Muscle of leg (tissue), 11 donors: ENCODE data around the gene NPSR1. TPM values are rescaled to one million over a fixed set of nuclear protein-coding genes. Genes with fewer than 3 reads are reported as not detected.

Source experiments
- DNase-seq: peaks from one replicate; pipeline ENCODE4 v3.0.0; 2013
- H3K27ac ChIP-seq: one replicate; pipeline ENCODE4 v1.5.1; 2013; ENCODE audit warnings: mild to moderate bottlenecking, low read length, control low read depth
- H3K27me3 ChIP-seq: one replicate; pipeline ENCODE4 v1.6.1; 2013; ENCODE audit warnings: low read length; ENCODE audit not compliant: control insufficient read depth, insufficient read depth
- H3K36me3 ChIP-seq: one replicate; pipeline ENCODE4 v1.6.1; 2013; ENCODE audit warnings: low read length; ENCODE audit not compliant: control insufficient read depth, insufficient read depth
- H3K4me1 ChIP-seq: one replicate; pipeline ENCODE4 v1.6.1; 2013; ENCODE audit warnings: low read length; ENCODE audit not compliant: control insufficient read depth, insufficient read depth
- H3K4me3 ChIP-seq: one replicate; pipeline ENCODE4 v1.5.1; 2013; ENCODE audit warnings: low read length, control low read depth
- H3K9me3 ChIP-seq: replicated peaks from 2 replicates; pipeline ENCODE4 v1.6.1; 2013; ENCODE audit warnings: low read depth, low read length; ENCODE audit not compliant: control insufficient read depth
- WGBS: methylation state at CpG from one replicate; pipeline ENCODE4 v1.1.5; 2013; ENCODE audit warnings: missing lambda C conversion rate; ENCODE audit not compliant: insufficient coverage; 5-methylcytosine and 5-hydroxymethylcytosine counted together
- polyA plus RNA-seq, 8 donors: library from polyadenylated mRNA; unstranded; fragments of 120-200 nt; gene quantifications; one replicate each; pipeline versions ENCODE4 v1.2.1 to v1.2.3, GENCODE V29; 2013; ENCODE audit warnings: inconsistent platforms in 1 of 8, low replicate concordance in 1 of 8; ENCODE audit not compliant: insufficient read length in 8 of 8, insufficient read depth in 1 of 8
- total RNA-seq: library from RNA; stranded (reverse); fragments of 120-200 nt; gene quantifications from one replicate; pipeline ENCODE4 v1.2.4, GENCODE V29; 2013

NPSR1 gene
- total and polyA plus RNA-seq, 9 donors = 0.10 to 3.0 (median 1.8) TPM

GRCh38 chr7:34841326-34841725 lies 183.3 kb downstream of the NPSR1 start:
- Histone ChIP-seq H3K27me3 (no peaks in the 10 kb centered on the region), H3K9me3 (no peaks in the 10 kb centered on the region), H3K27ac (no peak overlapping the region), H3K4me1 (no peaks in the 10 kb centered on the region), H3K36me3 (no peaks in the 10 kb centered on the region), H3K4me3 (no peak overlapping the region)
- no peak for DNase-seq
- WGBS = 61% methylated on average over 3 of the region's 4 CpGs

- Histone ChIP-seq H3K9me3 (no peaks in the 10 kb centered on the region), H3K27me3 (no peaks in the 10 kb centered on the region), H3K4me1 (no peaks in the 10 kb centered on the region), H3K4me3 (no peak overlapping the region), H3K27ac (no peak overlapping the region), H3K36me3 (no peaks in the 10 kb centered on the region)
- WGBS = 90% methylated on average over 4 of the region's 6 CpGs
- no peak for DNase-seq
Measured at GRCh38 chr7:34842782-34843181, 184.8 kb downstream of the NPSR1 start.

- no peak overlapping the region for H3K27ac ChIP-seq
- no peaks in the 10 kb centered on the region for H3K36me3 ChIP-seq
- no CpG with 5 or more reads among the region's 1 CpG for WGBS
- peak; percentile 22 for DNase-seq
- no peaks in the 10 kb centered on the region for H3K9me3 ChIP-seq
- H3K4me1 ChIP-seq = no peaks in the 10 kb centered on the region
- H3K4me3 ChIP-seq = no peak overlapping the region
- no peaks in the 10 kb centered on the region for H3K27me3 ChIP-seq
Measured at GRCh38 chr7:34844406-34844805, 186.4 kb downstream of the NPSR1 start.

DNA sequence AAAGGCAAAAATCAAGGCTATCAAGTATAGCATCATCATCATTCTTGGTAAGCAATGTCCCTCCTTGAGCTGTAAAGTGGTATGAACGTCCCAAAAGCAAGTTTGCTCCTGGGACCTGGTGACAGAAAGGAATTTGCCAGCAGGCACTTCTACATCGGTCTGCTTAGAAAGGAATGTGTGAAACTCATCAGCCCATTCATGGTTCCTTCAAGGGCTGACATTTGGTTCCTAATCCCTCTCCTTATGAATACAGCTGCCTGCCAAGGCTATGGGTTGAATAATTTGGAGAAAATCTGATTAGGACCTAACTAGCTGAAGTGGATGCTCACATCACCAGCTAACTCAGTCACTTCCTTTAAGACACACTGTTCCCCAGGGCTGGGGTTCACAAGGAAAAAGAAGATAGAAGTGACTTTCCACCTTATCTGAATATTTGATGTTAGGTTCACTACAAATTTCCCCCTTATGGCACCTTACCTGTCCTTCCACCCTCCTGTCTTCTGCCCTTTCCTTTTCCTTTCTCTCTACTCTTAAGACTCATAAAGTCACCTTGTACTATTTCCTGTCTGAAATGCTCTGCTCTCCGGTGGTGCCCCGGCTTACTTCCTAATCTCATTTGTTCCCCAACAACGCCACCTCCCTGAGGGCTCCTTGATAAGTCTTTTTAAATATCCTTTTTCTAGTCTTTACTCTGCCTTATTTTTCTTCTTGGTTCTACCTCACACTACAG lies 187.1 kb downstream of the NPSR1 start:
- no peaks in the 10 kb centered on the region for H3K4me1 ChIP-seq
- no peak overlapping the region for H3K4me3 ChIP-seq
- WGBS = 33% methylated on average over 3 of the region's 5 CpGs
- H3K36me3 ChIP-seq = no peaks in the 10 kb centered on the region
- no peaks in the 10 kb centered on the region for H3K27me3 ChIP-seq
- H3K27ac ChIP-seq = no peak overlapping the region
- H3K9me3 ChIP-seq = no peaks in the 10 kb centered on the region
- DNase-seq = no peak

DNA sequence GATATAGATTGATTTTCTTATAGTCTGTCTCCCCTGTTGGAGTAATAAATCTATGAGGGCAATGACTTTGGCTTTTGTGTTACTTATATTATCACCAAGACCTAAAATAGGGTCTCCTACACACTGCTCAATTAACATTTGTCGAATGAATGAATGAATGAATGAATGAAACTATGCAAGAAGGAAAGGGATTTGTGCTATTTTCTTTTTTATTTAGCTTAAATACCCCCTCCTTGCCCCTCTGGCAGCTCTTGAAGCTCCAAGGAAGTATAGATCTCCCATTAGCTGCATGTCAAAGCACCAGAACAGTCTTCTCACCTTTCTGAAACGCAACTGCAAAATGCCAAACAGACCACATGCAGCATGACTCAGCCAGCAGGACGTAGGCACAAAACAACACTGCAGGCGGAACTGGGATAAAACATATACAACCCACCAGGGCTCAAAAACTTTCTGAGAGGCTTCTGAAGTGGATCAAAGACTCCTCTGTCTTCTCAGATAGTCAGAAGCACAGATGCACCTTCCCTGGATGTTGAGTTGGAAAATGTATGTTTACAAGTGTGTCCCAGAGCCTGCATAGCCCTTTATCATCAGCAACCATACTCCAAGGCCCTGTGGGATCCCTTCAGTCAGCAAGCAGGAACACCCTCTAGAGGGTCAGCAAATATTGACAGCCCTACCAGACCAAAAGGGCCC lies 187.8 kb downstream of the NPSR1 start:
- H3K27me3 ChIP-seq = no peaks in the 10 kb centered on the region
- H3K4me1 ChIP-seq = no peaks in the 10 kb centered on the region
- H3K9me3 ChIP-seq = no peaks in the 10 kb centered on the region
- H3K36me3 ChIP-seq = no peaks in the 10 kb centered on the region
- H3K27ac ChIP-seq = no peak overlapping the region
- WGBS = 50% methylated on average over 1 of the region's 4 CpGs
- no peak overlapping the region for H3K4me3 ChIP-seq
- no peak for DNase-seq

GRCh38 chr7:34846976-34847375 lies 189.0 kb downstream of the NPSR1 start:
- Histone ChIP-seq H3K27ac (no peak overlapping the region), H3K9me3 (no peaks in the 10 kb centered on the region), H3K4me1 (no peaks in the 10 kb centered on the region), H3K36me3 (no peaks in the 10 kb centered on the region), H3K4me3 (no peak overlapping the region), H3K27me3 (no peaks in the 10 kb centered on the region)
- 84% methylated on average over 2 of the region's 5 CpGs for WGBS
- DNase-seq = no peak

GRCh38 chr7:34848670-34849069 lies 190.7 kb downstream of the NPSR1 start:
- no CpG with 5 or more reads among the region's 1 CpG for WGBS
- Histone ChIP-seq H3K4me3 (no peak overlapping the region), H3K36me3 (no peaks in the 10 kb centered on the region), H3K9me3 (no peaks in the 10 kb centered on the region), H3K27me3 (no peaks in the 10 kb centered on the region), H3K4me1 (no peaks in the 10 kb centered on the region), H3K27ac (no peak overlapping the region)
- no peak for DNase-seq

GRCh38 chr7:34849163-34849960 lies 191.3 kb downstream of the NPSR1 start:
- Histone ChIP-seq H3K4me3 (no peak overlapping the region), H3K27me3 (no peaks in the 10 kb centered on the region), H3K4me1 (no peaks in the 10 kb centered on the region), H3K27ac (no peak overlapping the region), H3K9me3 (no peaks in the 10 kb centered on the region), H3K36me3 (no peaks in the 10 kb centered on the region)
- WGBS = 66% methylated on average over 5 of the region's 9 CpGs
- DNase-seq = no peak

GRCh38 chr7:34849986-34850385 lies 192.0 kb downstream of the NPSR1 start:
- no peaks in the 10 kb centered on the region for H3K4me1 ChIP-seq
- H3K27ac ChIP-seq = no peak overlapping the region
- H3K36me3 ChIP-seq = no peaks in the 10 kb centered on the region
- H3K27me3 ChIP-seq = no peaks in the 10 kb centered on the region
- no peaks in the 10 kb centered on the region for H3K9me3 ChIP-seq
- no peak overlapping the region for H3K4me3 ChIP-seq
- WGBS = no CpG with 5 or more reads among the region's 1 CpG
- no peak for DNase-seq

DNA sequence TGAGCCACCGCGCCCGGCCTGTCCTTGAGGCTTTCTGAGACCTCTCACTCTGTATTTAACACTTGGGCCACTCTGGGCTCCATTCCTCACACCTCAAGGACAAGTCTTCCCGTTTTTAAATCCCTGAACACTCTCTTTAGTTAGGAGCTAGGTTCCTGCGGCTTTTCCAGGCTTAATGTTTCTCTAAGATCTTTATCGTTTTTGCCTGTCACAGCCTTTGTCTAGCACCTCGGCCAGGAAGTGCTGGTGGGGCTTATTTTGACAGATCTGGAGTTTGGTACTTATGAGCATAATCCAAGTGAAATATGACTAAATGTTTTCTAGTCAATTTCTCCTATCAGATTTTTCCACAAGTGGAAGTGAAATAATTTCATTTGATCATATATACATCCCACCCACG lies 192.7 kb downstream of the NPSR1 start:
- Histone ChIP-seq H3K9me3 (no peaks in the 10 kb centered on the region), H3K27ac (no peak overlapping the region)
- WGBS = 73% methylated on average over 4 of the region's 8 CpGs

More for the DNA sequence above, 192.7 kb downstream of the NPSR1 start:
- H3K4me1 ChIP-seq = no peaks in the 10 kb centered on the region
- no peaks in the 10 kb centered on the region for H3K36me3 ChIP-seq
- H3K27me3 ChIP-seq = no peaks in the 10 kb centered on the region
- no peak overlapping the region for H3K4me3 ChIP-seq
- DNase-seq = no peak
